GM12801 (cell line): ENCODE data around the gene VIT.

Source experiments
- CTCF ChIP-seq: IDR thresholded peaks from one replicate; pipeline ENCODE4 v1.5.1; 2011; ENCODE audit warnings: control low read depth; ENCODE audit not compliant: insufficient read length; ENCODE audit errors: extremely low read depth

The VIT gene

DNA sequence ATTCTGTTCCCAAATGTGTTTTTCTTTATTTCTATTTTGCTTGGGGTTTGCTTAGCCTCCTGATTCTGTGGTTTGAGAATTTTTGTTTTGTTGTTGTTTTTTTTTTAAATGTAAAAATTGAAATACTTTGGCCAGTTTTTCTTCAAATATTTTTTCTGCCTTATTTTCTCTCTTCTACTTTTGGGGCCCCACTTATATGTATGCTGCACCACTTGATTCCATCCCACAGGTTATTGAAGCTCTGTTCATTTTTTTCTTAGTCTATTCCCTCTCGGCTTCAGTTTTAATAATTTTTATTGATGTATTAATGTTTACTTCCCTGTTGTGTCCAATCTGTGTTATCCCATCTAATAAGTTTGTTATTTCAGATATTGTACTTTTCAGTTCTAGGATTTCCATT, 17.7 kb upstream of the VIT start:
- no peak for TF ChIP-seq CTCF

GRCh38 chr2:36680012-36680411, 16.5 kb upstream of the VIT start:
- TF ChIP-seq CTCF, result no peak

DNA sequence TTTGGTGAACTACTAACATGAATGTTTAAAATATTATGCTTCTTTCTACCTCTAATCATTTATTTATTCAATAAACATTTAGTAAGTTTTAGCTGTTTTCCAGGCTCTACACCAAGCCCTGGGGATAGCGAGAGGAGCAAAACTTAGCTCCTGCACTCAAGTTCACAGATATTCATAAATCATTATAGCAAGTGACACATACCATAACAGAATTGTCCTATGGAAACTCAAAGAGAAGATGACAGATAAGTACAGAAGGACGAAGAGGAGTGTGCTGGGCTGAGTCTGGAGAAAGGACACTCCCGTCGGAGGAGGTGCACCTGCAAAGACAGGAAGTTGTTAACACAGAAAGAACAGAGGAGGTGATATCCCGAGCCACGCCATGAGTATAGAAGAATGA, 13.9 kb upstream of the VIT start:
- TF ChIP-seq CTCF, result no peak

DNA sequence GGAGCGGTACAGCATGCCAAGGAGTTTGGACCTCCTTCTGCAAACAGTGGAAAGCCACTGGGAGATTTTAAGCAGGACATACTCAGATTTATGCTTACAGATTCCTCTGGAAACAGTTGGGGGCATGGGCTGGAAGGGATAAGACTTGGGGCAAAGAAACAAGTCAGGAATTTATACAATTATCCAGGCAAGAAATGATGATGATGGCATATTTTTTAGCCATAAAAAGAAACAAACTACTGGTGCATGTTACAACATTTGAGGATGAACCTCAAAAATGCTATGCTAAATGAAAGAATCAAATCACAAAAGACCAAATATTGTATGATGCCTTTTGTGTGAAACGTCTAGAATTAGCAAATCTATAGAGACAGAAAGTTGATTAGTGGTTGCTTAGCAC, 13.5 kb upstream of the VIT start:
- TF ChIP-seq CTCF, result no peak

DNA sequence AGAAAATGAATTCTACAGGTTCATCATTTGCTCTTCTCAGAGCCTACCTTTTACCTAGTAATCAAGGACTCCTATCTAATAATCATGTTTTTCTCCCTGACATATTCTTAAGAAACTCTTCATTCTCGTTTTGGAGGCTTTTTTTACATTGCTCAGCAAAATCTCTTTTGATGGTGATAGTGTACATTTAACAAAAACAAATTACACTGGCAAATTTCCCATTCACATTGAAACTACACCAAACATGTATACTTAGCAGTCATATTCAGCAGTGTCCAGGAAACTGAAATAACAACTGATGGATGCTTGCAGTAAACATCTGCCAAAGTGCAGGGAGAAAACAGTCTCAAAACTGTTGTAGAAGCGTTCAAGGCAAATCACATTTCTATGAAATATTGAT, 4.4 kb upstream of the VIT start:
- no peak for TF ChIP-seq CTCF

- TF ChIP-seq CTCF, result no peak
Observed at GRCh38 chr2:36693825-36694224, 2.7 kb upstream of the VIT start.

- TF ChIP-seq CTCF, result no peak
Observed at GRCh38 chr2:36695746-36696415, 626 bp upstream of the VIT start.

DNA sequence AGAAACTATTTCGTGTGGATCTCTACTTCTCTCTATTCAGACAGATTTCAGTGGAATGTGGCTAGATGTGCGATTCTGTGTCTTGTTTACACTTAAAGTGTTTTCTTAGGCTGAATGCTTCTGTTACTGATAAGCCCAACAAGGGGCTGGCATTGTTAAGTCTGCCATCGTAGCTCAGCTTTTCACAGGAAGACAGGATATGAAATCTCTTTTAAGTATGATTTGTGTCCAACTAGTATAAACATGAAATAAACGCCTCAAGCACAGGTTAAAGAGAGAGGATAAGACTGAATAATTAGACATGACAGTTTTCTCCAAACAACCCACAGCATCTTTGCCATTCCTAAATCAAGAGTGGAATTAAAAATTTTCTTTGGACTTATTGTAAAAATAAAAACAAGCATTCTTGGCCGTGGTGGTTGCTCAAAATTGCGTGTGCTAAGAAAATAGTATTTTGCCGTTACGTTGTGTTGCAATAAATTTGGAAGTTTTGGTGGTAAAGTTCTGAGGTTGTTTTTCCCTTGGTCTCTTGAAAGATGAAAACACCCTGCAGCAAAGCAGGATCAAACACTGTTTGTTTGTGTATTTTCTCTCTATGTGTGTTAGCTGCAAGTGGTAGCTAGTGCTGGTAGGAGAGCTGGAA, 1.0 kb downstream of the VIT start:
- TF ChIP-seq CTCF, result no peak
